Fibroblast of skin of abdomen (primary cell): ENCODE results near the gene NDUFS6. TPM values are rescaled to one million over a fixed set of nuclear protein-coding genes. Genes with fewer than 3 reads are reported as not detected.

Source experiments
- DNase-seq: peaks from one replicate; pipeline ENCODE4 v3.0.0-alpha.2; 2013
- polyA plus RNA-seq, 2 experiments: library from polyadenylated mRNA; unstranded; fragments of 120-200 nt; gene quantifications; one replicate each; pipeline ENCODE4 v1.2.1, GENCODE V29; 2013; ENCODE audit not compliant: insufficient read length in 2 of 2

The NDUFS6 gene
- 75.3 TPM for polyA plus RNA-seq (2013, experiment 1 of 2; ENCODE audit: insufficient read length)
- polyA plus RNA-seq (2013, experiment 2 of 2; ENCODE audit: insufficient read length), result 74.7 TPM

GRCh38 chr5:1801222-1801966 lies at the start of gene NDUFS6:
Gene NDUFS6, plus strand, starts transcription at chr5:1801407. Its CDS starts 11 bp downstream, at chr5:1801418.
- DNase-seq, result peak; percentile 48

GRCh38 chr5:1751864-1752822 lies 49.1 kb upstream of the NDUFS6 start:
- no peak for DNase-seq

- no peak for DNase-seq
Observed at GRCh38 chr5:1752881-1753280, 48.3 kb upstream of the NDUFS6 start.

- DNase-seq, result no peak
Observed at GRCh38 chr5:1753490-1753889, 47.7 kb upstream of the NDUFS6 start.

- DNase-seq, result no peak
Observed at GRCh38 chr5:1754531-1755220, 46.5 kb upstream of the NDUFS6 start.

- DNase-seq, result no peak
Observed at GRCh38 chr5:1755321-1755949, 45.8 kb upstream of the NDUFS6 start.

- DNase-seq, result no peak
Observed at GRCh38 chr5:1756481-1756880, 44.7 kb upstream of the NDUFS6 start.

- DNase-seq, result no peak
Observed at GRCh38 chr5:1757511-1757910, 43.7 kb upstream of the NDUFS6 start.

GRCh38 chr5:1758574-1758973 lies 42.6 kb upstream of the NDUFS6 start:
- no peak for DNase-seq

- no peak for DNase-seq
Observed at GRCh38 chr5:1759378-1759970, 41.7 kb upstream of the NDUFS6 start.

GRCh38 chr5:1760231-1760630 lies 41.0 kb upstream of the NDUFS6 start:
- no peak for DNase-seq

- no peak for DNase-seq
Observed at GRCh38 chr5:1760656-1761452, 40.4 kb upstream of the NDUFS6 start.

- DNase-seq, result no peak
Observed at GRCh38 chr5:1761453-1761755, 39.8 kb upstream of the NDUFS6 start.

GRCh38 chr5:1762121-1762882 lies 38.9 kb upstream of the NDUFS6 start:
- no peak for DNase-seq

GRCh38 chr5:1762883-1763547 lies 38.2 kb upstream of the NDUFS6 start:
- no peak for DNase-seq

GRCh38 chr5:1763548-1763911 lies 37.7 kb upstream of the NDUFS6 start:
- peak; percentile 56 for DNase-seq

- DNase-seq, result no peak
Observed at GRCh38 chr5:1763960-1764605, 37.1 kb upstream of the NDUFS6 start.

- DNase-seq, result no peak
Observed at GRCh38 chr5:1764606-1764960, 36.6 kb upstream of the NDUFS6 start.

GRCh38 chr5:1765141-1765879 lies 35.9 kb upstream of the NDUFS6 start:
- no peak for DNase-seq
